Fibroblast of pulmonary artery (primary cell): ENCODE measurements around the gene PDE7B.
A peak's percentile ranks its signal among the peaks of the same experiment; 100 is the strongest.

Source experiments
- DNase-seq: peaks from one replicate; pipeline ENCODE4 v3.0.0-alpha.2; 2010; ENCODE audit warnings: low read depth
- H3K4me3 ChIP-seq: replicated peaks from 2 replicates; pipeline ENCODE4 v1.5.1; 2011; ENCODE audit warnings: low read depth, mild to moderate bottlenecking, control low read depth, low read length, moderate library complexity
- CTCF ChIP-seq: IDR thresholded peaks from 2 replicates; pipeline ENCODE4 v1.5.1; 2011; ENCODE audit warnings: mild to moderate bottlenecking, control low read depth, low read length, inconsistent platforms; ENCODE audit errors: missing control alignments

The PDE7B gene

GRCh38 chr6:135938576-135939207, 87.2 kb downstream of the PDE7B start:
- no peak overlapping the region for H3K4me3 ChIP-seq
- TF ChIP-seq CTCF: peak; percentile 48
- DNase-seq: peak; percentile 64

- TF ChIP-seq CTCF: no peak
- H3K4me3 ChIP-seq: no peak overlapping the region
- no peak for DNase-seq
Observed at GRCh38 chr6:135939208-135939591, 87.7 kb downstream of the PDE7B start.

- TF ChIP-seq CTCF: no peak
- no peak overlapping the region for H3K4me3 ChIP-seq
- no peak for DNase-seq
Observed at GRCh38 chr6:135940616-135941167, 89.2 kb downstream of the PDE7B start.

- peak; percentile 77 for DNase-seq
- no peak overlapping the region for H3K4me3 ChIP-seq
- TF ChIP-seq CTCF: no peak
Observed at GRCh38 chr6:135941275-135942025, 89.9 kb downstream of the PDE7B start.

GRCh38 chr6:135944120-135944519, 92.6 kb downstream of the PDE7B start:
- no peak for DNase-seq
- TF ChIP-seq CTCF: no peak
- H3K4me3 ChIP-seq: no peak overlapping the region

GRCh38 chr6:135946674-135947073, 95.2 kb downstream of the PDE7B start:
- no peak overlapping the region for H3K4me3 ChIP-seq
- TF ChIP-seq CTCF: no peak

More at GRCh38 chr6:135946674-135947073, 95.2 kb downstream of the PDE7B start:
- DNase-seq: no peak
